ENCODE data around the gene RAET1G.
"Not testable (repeated sequence)": the region's sequence is repeated elsewhere in the genome, so short reads cannot be mapped to it uniquely, and the experiment has no call there.

RAET1G gene, protein sequence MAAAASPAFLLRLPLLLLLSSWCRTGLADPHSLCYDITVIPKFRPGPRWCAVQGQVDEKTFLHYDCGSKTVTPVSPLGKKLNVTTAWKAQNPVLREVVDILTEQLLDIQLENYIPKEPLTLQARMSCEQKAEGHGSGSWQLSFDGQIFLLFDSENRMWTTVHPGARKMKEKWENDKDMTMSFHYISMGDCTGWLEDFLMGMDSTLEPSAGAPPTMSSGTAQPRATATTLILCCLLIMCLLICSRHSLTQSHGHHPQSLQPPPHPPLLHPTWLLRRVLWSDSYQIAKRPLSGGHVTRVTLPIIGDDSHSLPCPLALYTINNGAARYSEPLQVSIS

DNA sequence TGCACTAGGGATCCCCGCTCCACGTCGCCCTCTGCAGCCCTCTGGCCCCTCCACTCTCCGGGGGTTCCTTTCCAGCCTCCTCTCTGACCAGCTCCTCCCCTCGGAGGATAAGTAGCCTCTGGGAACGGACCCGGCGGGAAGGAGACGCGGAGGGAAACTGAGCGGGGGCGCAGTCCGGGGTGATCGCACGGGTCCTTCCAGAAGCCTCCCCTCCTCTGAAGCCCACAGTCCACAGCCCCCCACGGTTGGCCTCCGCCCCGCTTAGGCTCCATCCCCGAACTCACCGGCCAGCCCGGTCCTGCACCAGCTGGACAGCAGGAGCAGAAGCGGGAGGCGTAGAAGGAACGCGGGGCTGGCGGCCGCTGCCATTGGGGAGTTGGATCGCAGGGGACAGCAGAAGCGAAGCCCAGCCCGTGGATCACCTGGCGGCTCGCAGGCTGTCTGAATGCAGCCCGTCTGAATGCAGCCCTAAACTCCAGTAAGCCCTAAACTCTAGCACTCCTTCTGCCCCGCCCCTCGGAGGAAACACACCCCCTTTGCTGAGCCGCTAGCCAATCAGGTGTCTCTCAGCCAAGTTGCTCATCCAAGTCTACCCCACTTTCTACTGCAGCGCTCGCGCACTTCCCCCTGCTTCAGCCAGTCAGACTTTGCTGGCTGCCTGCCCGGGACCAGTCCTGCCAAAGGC, at the start of gene RAET1G:
Gene RAET1G (minus strand): TSS at position 480 of the 685 bp plus-strand sequence. CDS start 111 bp downstream, at position 369.
- FAIRE-seq, result no peak

DNA sequence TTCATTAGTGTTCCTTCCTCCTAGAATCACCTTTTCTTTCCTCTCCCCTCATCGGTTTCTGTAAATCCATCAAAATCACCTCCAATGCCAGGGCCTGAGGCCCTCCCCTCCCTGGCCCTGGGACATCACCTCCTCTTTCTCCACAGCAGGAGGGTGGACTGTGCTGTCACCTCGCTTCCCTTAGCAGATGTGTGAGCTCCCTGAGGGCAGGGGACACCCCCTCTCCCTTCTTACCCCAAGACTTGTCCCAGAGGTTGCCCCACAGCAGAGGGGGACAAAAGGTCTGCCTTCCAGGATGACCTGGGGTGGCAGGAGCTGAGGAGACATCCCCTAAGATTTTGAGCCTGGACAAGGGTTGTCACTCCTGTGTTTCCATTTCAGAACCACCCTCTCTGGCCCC, 46.7 kb upstream of the RAET1G start:
- FAIRE-seq, result no peak

DNA sequence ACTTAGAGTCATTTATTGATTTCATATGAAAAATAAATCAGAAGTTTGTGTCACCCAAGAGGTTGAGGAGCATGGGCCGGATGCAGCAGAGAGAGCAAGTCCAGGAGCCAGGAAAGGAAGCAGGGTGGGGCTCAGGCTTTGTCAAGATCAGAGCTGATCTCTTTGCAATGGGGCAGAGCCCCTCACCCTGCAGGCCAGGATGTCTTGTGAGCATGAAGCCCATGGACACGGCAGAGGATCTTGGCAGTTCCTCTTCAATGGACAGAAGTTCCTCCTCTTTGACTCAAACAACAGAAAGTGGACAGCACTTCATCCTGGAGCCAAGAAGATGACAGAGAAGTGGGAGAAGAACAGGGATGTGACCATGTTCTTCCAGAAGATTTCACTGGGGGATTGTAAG, 46.0 kb upstream of the RAET1G start:
- not testable (repeated sequence) for FAIRE-seq

DNA sequence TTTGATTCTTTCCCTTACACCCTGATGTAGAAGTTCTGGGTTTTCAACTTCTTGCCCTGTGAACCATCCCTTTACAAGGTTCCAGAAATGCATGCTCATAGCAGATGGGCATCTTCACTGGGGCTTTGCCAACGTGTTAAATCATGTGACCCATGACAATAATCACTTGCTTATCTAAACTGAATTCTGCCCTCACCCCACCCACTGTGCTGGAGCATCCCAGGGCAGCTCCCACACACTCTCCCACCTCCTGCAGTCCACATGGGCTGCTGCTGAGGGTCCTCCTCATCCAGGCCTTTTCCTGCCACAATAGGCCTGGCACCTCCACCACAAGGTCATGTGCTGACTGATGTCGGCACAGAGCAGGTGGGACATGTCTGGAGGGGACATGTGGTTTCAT, 45.1 kb upstream of the RAET1G start:
- not testable (repeated sequence) for FAIRE-seq

DNA sequence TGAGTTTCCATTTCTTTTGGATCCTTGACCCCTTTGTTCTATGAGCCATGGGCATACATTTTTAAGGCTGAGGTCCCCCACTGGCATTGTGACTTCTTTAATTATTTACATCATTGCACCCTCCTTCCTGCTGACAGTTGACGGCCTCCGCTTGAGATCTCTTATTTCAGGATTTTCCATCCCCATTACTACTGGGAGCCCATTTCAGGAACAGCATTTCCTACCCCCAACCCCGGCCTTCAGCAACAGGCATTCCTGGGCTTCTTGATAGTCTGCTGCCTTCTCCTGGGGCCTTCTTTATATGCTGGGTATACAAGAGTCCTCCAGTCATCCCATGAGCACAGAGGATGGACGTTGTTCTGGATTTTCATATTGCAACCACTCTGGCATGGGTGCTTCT, 44.7 kb upstream of the RAET1G start:
- no peak for FAIRE-seq

DNA sequence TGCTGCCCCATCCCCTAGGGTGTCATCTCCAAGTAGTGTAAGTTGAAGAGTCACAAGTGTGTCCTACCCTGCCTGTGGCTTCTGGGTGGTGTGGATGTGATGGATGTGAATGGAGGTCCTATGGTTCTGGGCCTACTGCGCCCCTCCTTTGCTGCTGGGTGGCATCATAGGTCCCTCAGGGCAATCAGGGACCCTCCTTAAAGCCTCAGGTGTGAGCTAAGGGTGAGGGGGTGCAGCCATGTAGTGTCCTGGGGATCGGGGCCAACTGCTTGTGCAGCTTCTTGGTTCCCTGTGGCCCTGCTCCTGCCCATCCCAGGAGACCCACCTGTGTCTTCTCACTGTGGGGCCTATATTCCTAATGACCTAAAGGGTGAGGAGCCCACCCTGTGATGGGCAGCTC, 43.4 kb upstream of the RAET1G start:
- FAIRE-seq, result not testable (repeated sequence)

DNA sequence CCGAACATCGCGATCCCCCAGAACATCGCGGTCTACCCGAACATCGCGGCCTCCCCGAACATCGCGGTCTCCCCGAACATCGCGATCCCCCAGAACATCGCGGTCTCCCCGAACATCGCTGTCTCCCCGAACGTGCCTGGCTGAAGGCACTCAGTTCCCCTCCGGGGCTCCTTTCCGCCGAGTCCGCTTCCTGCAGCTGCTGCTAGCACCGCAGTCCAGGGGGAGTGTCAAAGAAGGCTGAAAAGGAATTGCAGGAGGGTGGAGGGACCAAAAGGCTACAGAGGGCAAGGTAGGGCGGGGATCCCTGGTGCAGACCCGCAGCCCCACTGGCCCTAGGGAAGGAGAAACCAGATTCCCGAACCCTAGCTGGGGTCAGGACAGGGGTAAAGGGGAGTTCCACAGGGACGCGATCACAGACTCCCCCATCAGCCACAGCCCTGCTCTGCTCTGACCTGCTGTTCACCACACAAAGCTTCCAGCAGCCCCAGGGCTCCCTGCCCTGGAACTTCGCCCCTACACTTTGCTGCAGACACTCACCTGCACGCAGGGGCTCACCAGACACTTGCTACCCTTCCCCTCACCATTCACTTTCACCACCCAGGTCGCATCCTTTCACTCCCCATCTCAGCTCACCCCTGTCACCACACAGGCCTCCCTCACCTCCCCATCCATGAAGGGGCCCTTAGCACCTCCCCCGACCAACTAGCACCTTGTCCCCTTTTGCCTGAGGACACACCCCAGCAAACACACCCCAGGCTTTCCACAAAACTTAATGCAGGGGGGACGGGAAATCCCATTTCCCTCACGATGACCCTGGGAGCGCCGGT, 42.5 kb upstream of the RAET1G start:
- FAIRE-seq, result no peak

DNA sequence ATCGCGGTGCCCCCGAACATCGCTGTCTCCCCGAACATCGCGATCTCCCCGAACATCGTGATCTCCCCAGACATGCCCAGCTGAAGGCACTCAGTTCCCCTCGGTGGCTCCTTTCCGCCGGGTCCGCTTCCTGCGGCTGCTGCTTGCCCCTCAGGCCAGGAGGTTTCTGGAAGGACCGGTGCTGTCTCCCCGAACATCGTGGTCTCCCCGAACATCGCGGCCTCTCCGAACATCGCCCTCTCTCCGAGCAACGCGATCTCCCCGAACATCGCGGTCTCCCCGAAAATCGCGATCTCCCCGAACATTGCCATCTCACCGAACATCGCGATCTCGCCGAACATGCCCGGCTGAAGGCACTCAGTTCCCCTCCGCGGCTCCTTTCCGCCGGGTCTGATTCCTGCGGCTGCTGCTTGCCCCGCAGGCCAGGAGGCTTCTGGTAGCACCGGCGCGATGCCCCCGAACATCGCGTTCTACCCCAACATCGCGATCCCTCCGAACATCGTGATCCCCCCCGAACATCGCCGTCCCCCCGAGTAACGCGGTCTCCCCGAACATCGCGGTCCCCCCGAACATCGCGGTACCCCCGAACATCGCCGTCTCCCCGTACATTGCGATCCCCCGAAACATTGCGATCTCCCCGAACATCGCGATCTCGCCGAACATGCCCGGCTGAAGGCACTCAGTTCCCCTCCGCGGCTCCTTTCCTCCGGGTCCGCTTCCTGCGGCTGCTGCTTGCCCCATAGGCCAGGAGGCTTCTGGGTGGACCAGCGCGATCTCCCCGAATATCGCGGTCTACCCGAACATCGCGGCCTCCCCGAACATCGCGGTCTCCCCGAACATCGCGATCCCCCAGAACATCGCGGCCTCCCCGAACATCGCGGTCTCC, 41.6 kb upstream of the RAET1G start:
- FAIRE-seq, result no peak

DNA sequence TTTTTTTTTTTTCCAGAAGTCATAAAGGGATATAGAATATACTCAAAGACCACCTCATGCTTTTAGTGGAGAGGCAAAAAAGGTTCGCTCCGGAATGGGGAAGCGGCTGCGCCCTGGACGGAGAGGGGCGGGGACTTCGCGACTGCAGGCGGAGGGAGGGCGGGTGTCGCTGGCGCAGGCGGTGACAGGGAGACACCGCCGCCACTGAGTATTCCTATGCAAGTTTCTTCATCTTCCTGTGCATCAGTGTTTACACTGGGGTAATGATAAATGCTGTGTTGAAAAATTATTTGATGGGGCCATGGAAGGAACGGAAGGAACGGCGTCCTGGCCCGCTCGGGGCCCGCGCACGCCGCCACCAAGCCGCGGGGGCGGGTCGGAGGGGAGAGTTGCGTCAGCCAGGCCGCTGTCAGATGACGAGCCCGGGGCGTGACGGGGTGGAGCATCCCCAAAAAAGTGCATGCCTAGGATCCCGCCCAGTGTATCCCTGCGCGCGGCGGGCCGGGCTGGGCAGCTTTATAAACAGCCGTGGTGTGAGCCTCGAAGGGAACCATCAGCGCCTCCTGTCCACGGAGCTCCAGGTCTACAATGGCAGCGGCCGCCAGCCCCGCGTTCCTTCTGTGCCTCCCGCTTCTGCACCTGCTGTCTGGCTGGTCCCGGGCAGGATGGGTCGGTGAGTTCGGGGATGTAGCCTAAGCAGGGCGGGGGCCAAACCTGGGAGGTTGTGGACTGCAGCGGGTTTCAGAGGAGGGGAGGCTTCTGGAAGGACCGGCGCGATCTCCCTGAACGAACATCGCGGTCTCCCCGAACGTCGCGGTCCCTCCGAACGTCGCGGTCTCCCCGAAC, 40.8 kb upstream of the RAET1G start, which contains the start of gene ULBP1:
Gene ULBP1 (plus strand): TSS at position 482 of the 846 bp plus-strand sequence. CDS start 107 bp downstream, at position 589.
- no peak for FAIRE-seq

DNA sequence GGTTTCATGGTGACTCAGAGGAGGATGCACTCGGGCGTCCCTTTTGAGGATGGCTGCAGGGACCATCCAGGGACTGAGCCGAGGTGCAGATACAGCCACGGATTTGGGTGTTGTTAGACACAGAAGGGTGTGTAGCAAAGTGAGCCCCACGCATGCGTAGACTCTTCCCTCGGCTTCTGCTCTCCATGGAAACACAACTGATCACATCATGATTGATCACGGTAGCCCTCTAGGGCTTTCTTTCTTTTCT, 40.2 kb upstream of the RAET1G start:
- no peak for FAIRE-seq

DNA sequence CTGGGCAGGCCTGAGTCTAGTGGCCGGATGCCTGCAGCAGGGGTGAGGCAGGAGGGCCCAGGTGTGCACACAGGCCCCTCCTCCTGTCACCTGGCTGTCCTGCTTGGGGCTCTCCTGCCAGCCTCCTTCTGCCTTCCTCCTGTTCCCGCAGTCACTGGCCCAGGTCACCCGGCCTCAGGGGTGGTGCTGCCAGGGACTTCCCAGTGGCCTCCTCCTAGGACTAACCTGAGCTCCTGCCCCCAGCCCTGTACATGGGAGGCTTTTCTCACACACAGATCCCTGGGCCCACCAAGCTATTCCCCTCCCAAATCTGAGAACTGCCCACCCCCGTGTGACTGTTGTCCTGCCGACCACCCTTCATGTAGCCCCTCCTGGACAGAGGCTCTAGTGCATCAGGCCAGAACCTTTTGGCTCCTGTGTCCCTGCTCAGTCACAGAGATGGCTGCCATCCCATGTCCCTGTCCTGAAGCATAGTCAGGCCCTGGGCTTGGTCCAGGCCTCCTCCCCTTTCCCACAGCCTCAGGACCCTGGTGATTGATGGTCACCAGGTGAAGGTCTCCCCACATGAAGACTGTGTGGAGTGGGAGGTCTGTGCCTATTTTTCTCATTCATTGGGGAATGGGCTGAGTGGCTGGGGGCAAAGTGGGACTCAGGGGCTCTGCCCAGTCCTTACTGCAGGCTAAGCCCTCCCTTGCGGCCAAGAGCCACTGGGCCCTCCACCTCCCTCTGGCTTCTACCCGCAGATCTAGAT, 39.7 kb upstream of the RAET1G start:
- FAIRE-seq, result no peak

DNA sequence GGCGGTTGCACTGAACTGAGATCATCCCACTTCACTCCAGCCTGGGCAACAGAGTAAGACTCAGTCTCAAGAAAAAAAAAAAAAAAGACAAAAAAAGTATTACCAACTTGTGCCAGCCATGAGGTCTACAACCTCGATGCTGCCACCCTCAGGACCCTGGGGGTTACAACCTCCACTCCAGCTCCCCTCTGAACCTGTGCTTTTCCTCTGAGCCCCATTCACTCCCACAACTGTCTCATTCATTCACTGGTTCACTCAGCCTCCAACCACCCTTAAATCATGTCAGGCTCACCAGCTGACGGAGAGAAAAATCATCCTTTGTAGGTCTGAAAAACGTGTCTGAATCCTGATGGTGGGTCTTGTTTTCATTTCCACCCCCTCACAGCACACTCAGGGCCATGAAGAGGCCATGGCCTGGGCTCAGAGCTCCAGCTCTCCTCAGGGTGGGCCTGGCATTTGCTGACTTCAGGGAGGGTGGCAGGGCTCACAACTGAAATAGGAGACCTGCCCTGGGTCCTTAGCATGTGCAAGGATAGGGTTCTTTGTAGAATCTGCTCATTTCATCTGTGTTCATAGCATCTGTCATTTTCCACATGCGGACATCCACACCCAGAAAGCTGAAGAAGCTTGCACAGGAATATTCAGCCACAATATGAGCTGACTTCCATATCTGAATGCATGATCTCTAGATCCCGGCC, 39.0 kb upstream of the RAET1G start:
- no peak for FAIRE-seq

DNA sequence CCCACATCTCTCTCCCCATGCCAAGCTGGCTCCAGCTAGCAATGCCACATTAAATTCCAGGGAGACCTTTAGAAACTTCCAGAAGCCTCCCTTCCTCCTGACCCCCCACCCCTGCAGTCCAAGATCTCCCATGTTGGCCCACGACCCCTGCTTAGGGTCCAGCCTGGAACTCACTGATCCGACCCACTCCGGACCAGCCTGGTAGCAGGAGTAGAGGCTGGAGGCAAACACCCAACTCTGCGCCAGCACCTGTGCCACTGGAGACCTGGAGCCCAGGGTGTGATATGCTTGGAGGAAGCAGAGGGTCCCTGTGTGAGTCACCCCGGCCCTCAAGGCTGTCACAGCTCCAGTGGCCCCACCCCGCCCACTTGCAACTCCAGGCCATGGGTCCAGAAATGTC, 37.6 kb upstream of the RAET1G start:
- no peak for FAIRE-seq

DNA sequence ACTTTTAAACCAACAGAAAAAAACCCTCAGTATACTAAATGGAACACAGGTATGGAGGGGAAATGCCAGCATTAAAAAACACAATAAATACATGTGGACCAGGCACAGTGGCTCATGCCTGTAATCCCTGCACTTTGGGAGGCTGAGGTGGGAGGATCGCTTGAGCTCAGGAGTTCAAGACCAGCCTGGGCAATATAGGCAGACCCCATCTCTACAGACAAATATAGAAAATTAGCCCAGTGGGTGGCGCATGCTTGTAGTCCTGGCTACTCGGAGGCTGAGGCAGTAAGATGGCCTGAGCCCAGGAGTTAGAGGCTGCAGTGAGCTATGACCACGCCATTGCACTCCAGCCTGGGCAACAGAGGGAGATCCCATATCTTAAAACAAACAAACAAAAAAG, 36.9 kb upstream of the RAET1G start:
- not testable (repeated sequence) for FAIRE-seq

DNA sequence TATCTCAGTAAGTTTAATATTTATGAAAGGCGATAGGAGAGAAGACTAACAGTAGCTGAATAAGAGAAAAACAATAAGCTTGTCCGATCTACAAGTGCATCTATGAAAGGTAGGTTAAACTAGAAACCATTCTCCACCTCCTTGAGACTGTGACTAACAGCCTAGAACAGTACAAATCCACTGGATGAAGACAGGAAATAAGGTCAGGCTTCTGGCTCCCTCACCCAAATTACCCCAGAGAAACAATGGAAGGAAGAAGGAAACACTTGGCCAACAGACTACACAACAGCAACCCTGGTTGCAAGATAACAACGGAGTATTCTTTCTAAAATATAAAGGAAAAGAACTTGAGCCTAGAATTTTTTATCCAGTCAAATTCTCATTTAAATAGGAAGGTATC, 35.2 kb upstream of the RAET1G start:
- not testable (repeated sequence) for FAIRE-seq

DNA sequence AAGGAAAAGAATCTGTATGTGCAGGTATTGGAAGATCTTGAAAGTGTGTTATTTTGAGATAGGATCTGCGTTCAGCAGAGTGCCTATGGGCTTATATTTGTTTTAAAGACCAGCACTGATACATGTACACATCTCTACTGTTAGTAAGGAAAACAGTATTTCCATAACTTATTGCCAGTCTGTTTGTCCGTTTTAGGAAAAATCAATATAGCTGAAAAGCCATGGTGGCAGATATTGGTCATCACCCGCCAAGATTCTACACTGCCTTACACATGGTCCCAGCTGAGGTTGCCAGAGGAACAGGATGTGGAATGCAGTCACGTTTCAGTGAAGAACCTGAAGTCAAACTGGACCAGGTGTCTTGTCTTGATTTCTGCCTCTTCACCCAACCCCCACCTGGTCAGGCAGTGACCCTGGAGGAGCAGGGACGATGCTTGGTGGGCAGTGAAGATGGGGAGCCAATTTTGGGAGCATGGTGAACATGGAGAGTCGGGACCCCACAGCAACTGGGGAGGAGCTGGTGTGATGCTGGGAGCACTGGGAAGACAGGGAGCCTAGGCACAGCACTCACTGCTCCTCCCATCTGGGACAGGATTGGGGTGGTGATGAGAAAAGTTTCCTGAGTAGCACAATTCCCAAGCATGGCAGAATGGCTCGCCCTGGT, 32.9 kb upstream of the RAET1G start:
- FAIRE-seq, result not testable (repeated sequence)

DNA sequence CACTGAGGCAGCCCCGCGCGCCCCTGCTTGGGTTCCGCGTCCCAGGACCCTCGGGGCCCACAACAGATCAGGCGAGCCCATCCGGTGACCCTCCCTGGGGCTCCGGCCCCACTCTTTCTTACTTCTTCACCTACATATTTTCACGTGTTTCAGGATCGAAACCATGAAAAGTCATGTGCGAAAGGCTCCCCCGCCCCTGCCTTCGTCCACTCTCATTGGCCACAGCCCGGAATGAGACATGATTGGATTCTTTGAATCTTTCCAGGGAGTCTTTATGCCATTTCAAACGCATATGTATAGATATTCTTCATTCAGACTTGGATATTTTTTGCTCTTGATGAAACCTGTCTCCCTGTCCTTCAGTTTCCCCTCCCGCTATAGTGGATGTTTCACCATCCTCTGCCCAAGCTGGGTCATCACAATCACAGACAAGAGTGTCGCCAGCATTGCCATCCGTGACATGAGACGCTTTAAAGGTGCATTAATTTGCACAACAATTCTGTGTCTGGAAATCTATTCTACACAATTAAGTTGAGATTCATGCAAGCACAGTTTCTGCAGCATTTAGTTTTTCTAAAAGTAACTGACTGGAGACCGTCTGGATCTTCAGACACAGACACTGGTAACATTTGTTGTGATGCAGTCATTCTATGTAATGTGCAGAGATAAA, 32.2 kb upstream of the RAET1G start:
- not testable (repeated sequence) for FAIRE-seq

DNA sequence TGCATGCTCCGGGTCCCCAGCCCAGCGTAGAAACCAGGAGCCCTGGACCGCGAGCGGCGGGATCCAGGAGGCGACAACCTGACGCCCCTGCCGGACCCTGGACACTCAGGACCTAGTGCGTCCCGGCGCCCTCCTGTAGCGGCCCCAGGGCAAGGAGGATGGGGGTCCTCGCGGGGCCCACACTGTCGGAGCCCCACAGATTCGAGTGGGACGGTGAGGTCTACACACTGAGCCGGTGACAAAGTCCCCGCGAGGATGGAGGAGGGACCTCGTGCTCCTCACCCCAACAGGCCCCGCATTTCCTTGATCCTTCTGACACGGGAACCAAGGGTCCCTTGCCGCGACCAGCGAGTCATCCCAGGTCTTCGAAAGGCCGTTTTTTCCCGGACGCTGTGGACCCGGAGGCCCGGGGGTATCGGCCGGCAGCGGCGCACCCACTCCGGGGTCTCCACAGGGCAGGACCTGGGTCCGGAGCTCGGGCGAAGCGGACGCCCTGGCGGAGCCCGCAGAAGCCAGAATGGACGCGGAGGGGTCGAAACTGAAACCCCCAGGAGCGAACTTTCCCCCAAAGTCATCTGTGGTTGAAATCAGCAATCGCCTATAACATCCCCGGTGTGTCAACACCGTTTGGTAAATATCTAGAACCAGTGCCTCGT, 31.5 kb upstream of the RAET1G start:
- not testable (repeated sequence) for FAIRE-seq
